T-cell (primary cell): ENCODE measurements around the gene SOX10. TPM values are rescaled to one million over a fixed set of nuclear protein-coding genes. Genes with fewer than 3 reads are reported as not detected.

Experiments used
- ATAC-seq, 4 experiments: fragments of 200-7000 bp in 3 of 4; fragments of 150-1000 bp in 1 of 4; cut with Tn5 transposase; replicated peaks in 1 of 4; 1 replicate in 3 of 4; 2 replicates in 1 of 4; pipeline ENCODE4 v1.10.0; 2021; ENCODE audit warnings: moderate library complexity in 3 of 4, mild to moderate bottlenecking in 2 of 4, moderate number of reproducible peaks in 1 of 4
- CTCF ChIA-PET, 2 donors: fragments of 300-600 bp; sonication (Branson Sonifier 250); formaldehyde crosslinking; loops; one replicate each; lab custom pipeline; 2022; ENCODE audit warnings: antibody characterized with exemption in 2 of 2; lab: Charles Lee
- POLR2A ChIA-PET, 2 donors: fragments of 300-600 bp; sonication (Branson Sonifier 250); formaldehyde crosslinking; loops; one replicate each; lab custom pipeline; 2022; ENCODE audit warnings: antibody characterized with exemption in 2 of 2; lab: Charles Lee
- DNase-seq, 35 experiments: peaks; one replicate each; pipeline versions ENCODE4 v3.0.0 to v3.0.0-alpha.2; 2013 to 2023
- H3K27ac ChIP-seq: one replicate; pipeline ENCODE4 v1.5.1; 2013; ENCODE audit warnings: low read length
- H3K27me3 ChIP-seq, 2 experiments: replicated peaks in 1 of 2; 1 replicate in 1 of 2; 2 replicates in 1 of 2; pipeline versions ENCODE4 v1.6.1 to v1.7.0; 2013; ENCODE audit warnings: low read length in 1 of 2, mixed read lengths in 1 of 2; ENCODE audit not compliant: control insufficient read depth in 2 of 2, insufficient read depth in 2 of 2; ENCODE audit errors: extremely low read depth in 1 of 2
- H3K36me3 ChIP-seq, 2 donors: 1 replicate in 1 of 2; 2 replicates in 1 of 2; pipeline versions ENCODE4 v1.6.1 to v1.7.0; 2013; ENCODE audit warnings: low read length in 1 of 2; ENCODE audit not compliant: control insufficient read depth in 2 of 2, insufficient read depth in 1 of 2; ENCODE audit errors: extremely low read depth in 1 of 2
- H3K4me1 ChIP-seq, 2 experiments: 1 replicate in 1 of 2; 2 replicates in 1 of 2; pipeline versions ENCODE4 v1.6.1 to v1.7.0; 2013; ENCODE audit warnings: low read length in 2 of 2, mixed read lengths in 1 of 2; ENCODE audit not compliant: insufficient read depth in 2 of 2, control insufficient read depth in 1 of 2; ENCODE audit errors: extremely low read depth in 1 of 2
- H3K4me3 ChIP-seq, 2 donors: 1 replicate in 1 of 2; 2 replicates in 1 of 2; pipeline versions ENCODE4 v1.5.1 to v1.7.0; 2013; ENCODE audit warnings: mild to moderate bottlenecking in 2 of 2, low read length in 1 of 2, moderate library complexity in 1 of 2; ENCODE audit not compliant: control insufficient read depth in 1 of 2; ENCODE audit errors: extremely low read depth in 1 of 2
- H3K9me3 ChIP-seq: 2 replicates; pipeline ENCODE4 v1.7.0; 2013
- H3K27ac Mint-ChIP-seq, 2 donors: one replicate each; pipeline ENCODE4 v1.8.0; 2020 to 2021; ENCODE audit warnings: mild to moderate bottlenecking in 2 of 2, mixed read lengths in 2 of 2
- H3K27me3 Mint-ChIP-seq, 2 donors: one replicate each; pipeline ENCODE4 v1.8.0; 2021 to 2022; ENCODE audit warnings: mixed read lengths in 2 of 2
- H3K36me3 Mint-ChIP-seq: one replicate; pipeline ENCODE4 v1.8.0; 2021; ENCODE audit warnings: mixed read lengths
- H3K4me1 Mint-ChIP-seq, 3 donors: one replicate each; pipeline ENCODE4 v1.8.0; 2020 to 2022; ENCODE audit warnings: mixed read lengths in 3 of 3, mild to moderate bottlenecking in 1 of 3
- H3K4me3 Mint-ChIP-seq, 3 donors: one replicate each; pipeline ENCODE4 v1.8.0; 2020 to 2022; ENCODE audit warnings: mild to moderate bottlenecking in 3 of 3, mixed read lengths in 3 of 3, moderate library complexity in 3 of 3
- H3K9me3 Mint-ChIP-seq, 3 donors: one replicate each; pipeline ENCODE4 v1.8.0; 2020 to 2022; ENCODE audit warnings: mixed read lengths in 3 of 3
- WGBS: methylation state at CpG from one replicate; pipeline ENCODE4 v1.1.5; 2013; ENCODE audit warnings: missing lambda C conversion rate; ENCODE audit not compliant: insufficient coverage; 5-methylcytosine and 5-hydroxymethylcytosine counted together
- total RNA-seq, 35 experiments: library from RNA in 6 of 35; stranded (reverse) in 6 of 35; fragments of 120-200 nt in 1 of 35; gene quantifications; one replicate each; pipeline versions ENCODE4 v1.2.1 to v1.2.4 and lab custom pipeline; 2013 to 2026

The SOX10 gene
- total RNA-seq, 5 donors from 2014 or later (not counting 1 experiment from before 2014, with no cell fraction given) = not detected

- Mint-ChIP-seq H3K4me1 (no peaks in the 10 kb centered on the region), H3K27me3 (no peaks in the 10 kb centered on the region), H3K27ac (no peak overlapping the region), H3K36me3 (peaks cover 3% of the 10 kb centered on the region), H3K4me3 (no peak overlapping the region), H3K9me3 (no peaks in the 10 kb centered on the region)
- 67% methylated on average over 5 of the region's 5 CpGs for WGBS
- H3K4me3 ChIP-seq = no peak overlapping the region
- peaks cover 0 to 7% of the 10 kb centered on the region in 2 experiments for H3K27me3 ChIP-seq
- H3K4me1 ChIP-seq = peaks cover 0 to 5% of the 10 kb centered on the region in 2 experiments
- CTCF ChIA-PET = no interaction called here
- no peak overlapping the region for H3K27ac ChIP-seq
- POLR2A ChIA-PET = no interaction called here
- DNase-seq = no peak
- no peaks in the 10 kb centered on the region for H3K36me3 ChIP-seq
- H3K9me3 ChIP-seq = no peaks in the 10 kb centered on the region
- ATAC-seq = no peak
These were observed 45.5 kb upstream of the SOX10 start for GRCh38 chr22:38029901-38030300.

GRCh38 chr22:38029370-38029769 lies 45.0 kb upstream of the SOX10 start:
- Histone ChIP-seq H3K4me1 (peaks cover 0 to 5% of the 10 kb centered on the region in 2 experiments), H3K27me3 (peaks cover 0 to 8% of the 10 kb centered on the region in 2 experiments), H3K4me3 (no peak overlapping the region), H3K9me3 (no peaks in the 10 kb centered on the region), H3K36me3 (no peaks in the 10 kb centered on the region), H3K27ac (no peak overlapping the region)
- ChIA-PET POLR2A (no interaction called here), CTCF (no interaction called here)
- Mint-ChIP-seq H3K27me3 (no peaks in the 10 kb centered on the region), H3K27ac (no peak overlapping the region), H3K9me3 (no peaks in the 10 kb centered on the region), H3K4me1 (no peaks in the 10 kb centered on the region), H3K4me3 (no peak overlapping the region), H3K36me3 (peaks cover 3% of the 10 kb centered on the region)
- ATAC-seq = no peak
- DNase-seq = no peak

- H3K4me3 ChIP-seq = no peak overlapping the region
- peaks cover 0 to 5% of the 10 kb centered on the region in 2 experiments for H3K4me1 ChIP-seq
- H3K9me3 ChIP-seq = no peaks in the 10 kb centered on the region
- no peak overlapping the region for H3K27ac ChIP-seq
- DNase-seq (no peak), ATAC-seq (no peak)
- H3K36me3 ChIP-seq = no peaks in the 10 kb centered on the region
- Mint-ChIP-seq H3K27me3 (no peaks in the 10 kb centered on the region), H3K9me3 (no peaks in the 10 kb centered on the region), H3K4me3 (no peak overlapping the region), H3K4me1 (no peaks in the 10 kb centered on the region), H3K27ac (no peak overlapping the region), H3K36me3 (peaks cover 3% of the 10 kb centered on the region)
- CTCF ChIA-PET = interaction anchor here in 1 of 2 donors (0.5 kb wide), 1 partner anchor 103 kb away, joined by 13 read pairs; no protein-coding TSS in a partner anchor
- 85% methylated on average over 14 of the region's 15 CpGs for WGBS
- POLR2A ChIA-PET = no interaction called here
- peaks cover 0 to 8% of the 10 kb centered on the region in 2 experiments for H3K27me3 ChIP-seq
These were observed 44.2 kb upstream of the SOX10 start for GRCh38 chr22:38028344-38029130.

GRCh38 chr22:38027487-38027886 lies 43.1 kb upstream of the SOX10 start:
- Histone ChIP-seq H3K36me3 (no peaks in the 10 kb centered on the region), H3K4me1 (peaks cover 0 to 5% of the 10 kb centered on the region in 2 experiments), H3K27me3 (peaks cover 0 to 6% of the 10 kb centered on the region in 2 experiments), H3K9me3 (no peaks in the 10 kb centered on the region), H3K27ac (no peak overlapping the region), H3K4me3 (no peak overlapping the region)
- CTCF ChIA-PET = no interaction called here
- no peaks in the 10 kb centered on the region for H3K9me3 Mint-ChIP-seq
- DNase-seq = no peak
- no peaks in the 10 kb centered on the region for H3K4me1 Mint-ChIP-seq
- WGBS = 92% methylated on average over 9 of the region's 9 CpGs
- no peak for ATAC-seq
- POLR2A ChIA-PET = no interaction called here
- no peak overlapping the region for H3K27ac Mint-ChIP-seq
- H3K4me3 Mint-ChIP-seq = no peak overlapping the region
- no peaks in the 10 kb centered on the region for H3K27me3 Mint-ChIP-seq
- peaks cover 3% of the 10 kb centered on the region for H3K36me3 Mint-ChIP-seq

- no peaks in the 10 kb centered on the region for H3K4me1 Mint-ChIP-seq
- no peaks in the 10 kb centered on the region for H3K36me3 ChIP-seq
- no peaks in the 10 kb centered on the region for H3K9me3 ChIP-seq
- peaks cover 0 to 6% of the 10 kb centered on the region in 2 experiments for H3K27me3 ChIP-seq
- peaks cover 3% of the 10 kb centered on the region for H3K36me3 Mint-ChIP-seq
- no peak for DNase-seq
- WGBS = 88% methylated on average over 7 of the region's 22 CpGs
- H3K4me3 ChIP-seq = no peak overlapping the region
- POLR2A ChIA-PET = no interaction called here
- CTCF ChIA-PET = no interaction called here
- H3K4me3 Mint-ChIP-seq = no peak overlapping the region
- no peak overlapping the region for H3K27ac ChIP-seq
- no peak overlapping the region for H3K27ac Mint-ChIP-seq
- no peaks in the 10 kb centered on the region for H3K27me3 Mint-ChIP-seq
- H3K4me1 ChIP-seq = peaks cover 0 to 5% of the 10 kb centered on the region in 2 experiments
- no peaks in the 10 kb centered on the region for H3K9me3 Mint-ChIP-seq
- no peak for ATAC-seq
These were observed 42.1 kb upstream of the SOX10 start for GRCh38 chr22:38026130-38027111.

GRCh38 chr22:38025514-38025913 lies 41.2 kb upstream of the SOX10 start:
- Histone ChIP-seq H3K4me3 (no peak overlapping the region), H3K9me3 (no peaks in the 10 kb centered on the region), H3K27ac (no peak overlapping the region), H3K4me1 (peaks cover 0 to 5% of the 10 kb centered on the region in 2 experiments), H3K27me3 (peaks cover 0 to 10% of the 10 kb centered on the region in 2 experiments), H3K36me3 (no peaks in the 10 kb centered on the region)
- POLR2A ChIA-PET = no interaction called here
- Mint-ChIP-seq H3K9me3 (no peaks in the 10 kb centered on the region), H3K4me3 (no peak overlapping the region), H3K4me1 (no peaks in the 10 kb centered on the region), H3K27ac (no peak overlapping the region), H3K36me3 (peaks cover 3% of the 10 kb centered on the region), H3K27me3 (no peaks in the 10 kb centered on the region)
- no peak for DNase-seq
- ATAC-seq = no peak
- WGBS = 89% methylated on average over 8 of the region's 8 CpGs
- CTCF ChIA-PET = no interaction called here
